LHCN-M2 (cell line): ENCODE measurements around the gene AP3B2. TPM values are rescaled to one million over a fixed set of nuclear protein-coding genes. Genes with fewer than 3 reads are reported as not detected.

Experiments
- total RNA-seq: library from RNA; depleted of rRNA; stranded (reverse); fragments of >200 nt; gene quantifications from 2 replicates; pipeline ENCODE4 v1.2.3, GENCODE V29; 2014; rRNA removed

Gene AP3B2
- total RNA-seq, 1 experiment from 2014 or later: 0.40 TPM

Other genes with a start within 250 kb of the AP3B2 start
- 1,978 and 2,526 TPM in 2 replicates for gene RPS17, start 169.4 kb downstream of the AP3B2 start, total RNA-seq
- gene CPEB1, start 62.5 kb downstream of the AP3B2 start, total RNA-seq: 6.0 and 6.3 TPM in 2 replicates
- gene FSD2, start 96.2 kb upstream of the AP3B2 start, total RNA-seq: not detected in 2 replicates
- 4.2 and 5.3 TPM in 2 replicates for gene WHAMM, start 99.8 kb upstream of the AP3B2 start, total RNA-seq
- 23.7 and 30.7 TPM in 2 replicates for gene HOMER2, start 242.8 kb upstream of the AP3B2 start, total RNA-seq